Mesothelial cell of epicardium (in vitro differentiated cells): ENCODE results near the gene UBE2G1. TPM values are rescaled to one million over a fixed set of nuclear protein-coding genes. Genes with fewer than 3 reads are reported as not detected.
"Not testable (repeated sequence)": the region's sequence is repeated elsewhere in the genome, so short reads cannot be mapped to it uniquely, and the experiment has no call there.

ENCODE experiments used
- DNase-seq, 2 experiments: peaks; one replicate each; pipeline ENCODE4 v3.0.0; 2021; ENCODE audit warnings: low spot score in 2 of 2; ENCODE audit not compliant: unreplicated experiment in 2 of 2
- H3K27ac Mint-ChIP-seq: 2 replicates; pipeline ENCODE4 v1.8.0; 2021; ENCODE audit warnings: mixed read lengths
- H3K27me3 Mint-ChIP-seq: 2 replicates; pipeline ENCODE4 v1.8.0; 2021; ENCODE audit warnings: low read depth, mixed read lengths
- H3K36me3 Mint-ChIP-seq: 2 replicates; pipeline ENCODE4 v1.8.0; 2021; ENCODE audit warnings: mixed read lengths
- H3K4me1 Mint-ChIP-seq: 2 replicates; pipeline ENCODE4 v1.8.0; 2021; ENCODE audit warnings: mixed read lengths
- H3K4me3 Mint-ChIP-seq: 2 replicates; pipeline ENCODE4 v1.8.0; 2021; ENCODE audit warnings: mild to moderate bottlenecking, moderate library complexity, mixed read lengths
- H3K9me3 Mint-ChIP-seq: 2 replicates; pipeline ENCODE4 v1.8.0; 2021; ENCODE audit warnings: mixed read lengths
- CTCF ChIP-seq: fragments of 200-600 bp; sonication (generic); IDR thresholded peaks from one replicate; pipeline ENCODE4 v1.5.0; 2021; ENCODE audit warnings: antibody characterized with exemption; ENCODE audit not compliant: unreplicated experiment
- total RNA-seq: library from RNA; stranded (reverse); gene quantifications from 3 replicates; pipeline ENCODE4 v1.2.1, GENCODE V29; 2021

UBE2G1 gene
- total RNA-seq, 1 donor from 2014 or later: 86.9 TPM

GRCh38 chr17:4381690-4382671, 15.5 kb upstream of the UBE2G1 start:
- Mint-ChIP-seq H3K27ac (no peak overlapping the region), H3K4me1 (peaks cover 2% of the 10 kb centered on the region), H3K9me3 (no peaks in the 10 kb centered on the region), H3K27me3 (no peaks in the 10 kb centered on the region), H3K36me3 (no peaks in the 10 kb centered on the region), H3K4me3 (no peak overlapping the region)
- no peak for DNase-seq
- no peak for TF ChIP-seq CTCF

GRCh38 chr17:4378626-4379025, 12.2 kb upstream of the UBE2G1 start:
- no peak for TF ChIP-seq CTCF
- no peak for DNase-seq
- Mint-ChIP-seq H3K4me3 (no peak overlapping the region), H3K9me3 (no peaks in the 10 kb centered on the region), H3K36me3 (no peaks in the 10 kb centered on the region), H3K27ac (no peak overlapping the region), H3K4me1 (peaks cover 6% of the 10 kb centered on the region), H3K27me3 (no peaks in the 10 kb centered on the region)

GRCh38 chr17:4377247-4377646, 10.8 kb upstream of the UBE2G1 start:
- H3K27me3 Mint-ChIP-seq, H3K9me3 Mint-ChIP-seq, H3K4me3 Mint-ChIP-seq, H3K27ac Mint-ChIP-seq, DNase-seq, H3K36me3 Mint-ChIP-seq, H3K4me1 Mint-ChIP-seq: not testable (repeated sequence)

GRCh38 chr17:4375796-4376440, 9.4 kb upstream of the UBE2G1 start:
- H3K36me3 Mint-ChIP-seq, H3K4me3 Mint-ChIP-seq, H3K27me3 Mint-ChIP-seq, H3K9me3 Mint-ChIP-seq, H3K4me1 Mint-ChIP-seq, H3K27ac Mint-ChIP-seq, DNase-seq: not testable (repeated sequence)

- no peak for TF ChIP-seq CTCF
- Mint-ChIP-seq H3K9me3 (no peaks in the 10 kb centered on the region), H3K4me3 (no peak overlapping the region), H3K27me3 (no peaks in the 10 kb centered on the region), H3K4me1 (peaks cover 9% of the 10 kb centered on the region), H3K27ac (no peak overlapping the region), H3K36me3 (no peaks in the 10 kb centered on the region)
- DNase-seq: no peak
Measured at GRCh38 chr17:4375039-4375748, 8.7 kb upstream of the UBE2G1 start.

- DNase-seq: no peak
- Mint-ChIP-seq H3K4me1 (peaks cover 15% of the 10 kb centered on the region), H3K9me3 (no peaks in the 10 kb centered on the region), H3K4me3 (no peak overlapping the region), H3K27ac (no peak overlapping the region), H3K36me3 (no peaks in the 10 kb centered on the region), H3K27me3 (no peaks in the 10 kb centered on the region)
- no peak for TF ChIP-seq CTCF
Measured at GRCh38 chr17:4369557-4370230, 3.2 kb upstream of the UBE2G1 start.
